Measurements from ENCODE around the gene TAS1R1.

The TAS1R1 gene

DNA sequence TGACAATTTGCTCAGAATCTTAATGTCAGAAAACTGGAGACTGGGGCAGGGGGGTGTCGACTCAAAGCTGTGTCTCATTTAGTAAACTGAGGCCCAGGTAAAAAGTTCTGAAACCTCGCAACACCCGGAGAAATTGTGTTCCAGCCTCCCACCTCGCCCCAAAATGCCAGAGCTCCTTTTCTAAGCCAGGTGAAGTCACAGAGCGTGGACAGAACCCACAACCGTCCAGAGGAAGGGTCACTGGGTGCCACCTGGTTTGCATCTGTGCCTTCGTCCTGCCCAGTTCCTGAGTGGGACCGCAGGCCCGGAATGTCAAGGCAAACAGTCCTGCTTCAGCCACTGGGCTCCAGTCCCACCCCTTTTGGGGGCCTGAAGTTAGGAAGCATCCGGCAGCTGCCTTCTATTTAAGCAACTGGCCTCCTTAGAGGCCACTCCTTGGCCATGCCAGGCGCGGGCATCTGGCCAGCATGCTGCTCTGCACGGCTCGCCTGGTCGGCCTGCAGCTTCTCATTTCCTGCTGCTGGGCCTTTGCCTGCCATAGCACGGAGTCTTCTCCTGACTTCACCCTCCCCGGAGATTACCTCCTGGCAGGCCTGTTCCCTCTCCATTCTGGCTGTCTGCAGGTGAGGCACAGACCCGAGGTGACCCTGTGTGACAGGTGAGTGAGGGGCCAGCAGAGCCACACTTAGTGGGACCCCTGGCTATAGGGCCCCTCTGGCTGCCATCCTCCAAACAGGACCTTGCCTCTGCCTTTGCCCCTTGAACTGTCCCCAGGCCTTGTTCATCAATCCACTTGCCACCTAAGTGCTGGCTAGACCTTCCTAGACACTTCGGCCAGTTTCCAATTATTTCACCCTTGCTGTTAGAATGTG lies at the start of gene TAS1R1:
TSS of gene TAS1R1 (plus strand) at position 401 of the 872 bp plus-strand sequence. CDS start at position 468, 67 bp downstream.
- H3K36me3 ChIP-seq (ENCODE audit: control insufficient read depth in 2 of 2, insufficient read depth in 2 of 2, low read length in 2 of 2), result no peaks in the 10 kb centered on the region
- peak within 1 kb of the TSS; percentile 94 to 97 for H3K9ac ChIP-seq (ENCODE audit: low read length in 2 of 2)
- H3K4me3 ChIP-seq (ENCODE audit: low read length in 2 of 2), result peak within 1 kb of the TSS; percentile 84 to 91
- H3K27me3 ChIP-seq (ENCODE audit: control insufficient read depth in 1 of 2, insufficient read depth in 2 of 2, low read length in 2 of 2), result no peaks in the 10 kb centered on the region
- peak within 1 kb of the TSS; percentile 73 for H3K27ac ChIP-seq (ENCODE audit: low read length)
- H3K9me3 ChIP-seq (ENCODE audit: control insufficient read depth in 2 of 2, low read length in 2 of 2), result no peaks in the 10 kb centered on the region
- H3K4me1 ChIP-seq (ENCODE audit: control insufficient read depth, insufficient read depth, low read length), result peaks cover 19% of the 10 kb centered on the region

DNA sequence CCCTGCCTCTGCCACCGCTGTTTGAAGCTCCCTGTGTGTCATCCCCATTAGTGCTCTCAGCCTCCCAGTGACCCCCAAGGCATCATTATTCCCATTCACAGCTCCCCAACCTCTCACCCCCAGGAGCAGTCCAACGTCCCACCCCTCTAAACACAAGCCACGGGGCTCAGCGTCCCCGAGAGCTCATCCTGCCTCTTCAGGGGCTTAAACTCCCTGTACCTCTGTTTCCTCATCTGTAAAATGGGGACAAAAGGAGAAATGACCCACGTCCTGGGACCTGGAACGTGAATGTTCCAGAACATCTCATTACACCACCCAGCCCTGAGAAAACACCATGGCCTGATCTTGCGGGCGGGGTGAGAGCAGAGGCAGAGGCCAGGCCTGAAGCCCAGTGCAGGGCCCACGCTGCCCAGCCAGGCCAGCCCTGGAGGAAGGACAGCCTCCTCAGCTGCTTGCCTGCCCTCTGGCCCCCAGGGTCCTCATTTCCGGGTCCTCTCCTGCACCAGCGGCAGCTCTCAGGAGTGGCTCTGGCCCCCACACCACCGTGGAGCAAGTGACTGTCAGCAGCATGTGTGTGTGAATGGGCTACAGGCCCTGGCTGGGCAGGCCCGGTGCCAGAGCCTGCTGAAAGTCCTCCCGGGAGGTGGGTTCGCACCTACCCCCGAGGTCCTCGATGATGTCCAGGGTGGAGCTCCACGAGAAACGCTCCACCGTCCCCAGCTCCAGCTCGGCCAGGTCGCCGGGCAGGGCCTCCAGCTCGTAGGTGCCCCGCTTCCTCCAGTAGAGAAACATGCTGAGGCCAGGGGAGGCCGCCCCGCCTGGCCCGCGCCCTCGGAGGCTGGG lies 49.5 kb upstream of the TAS1R1 start:
- Histone ChIP-seq H3K27ac (ENCODE audit: low read length) (no peak overlapping the region), H3K4me1 (ENCODE audit: control insufficient read depth, insufficient read depth, low read length) (peaks cover 9% of the 10 kb centered on the region), H3K36me3 (ENCODE audit: control insufficient read depth in 2 of 2, insufficient read depth in 2 of 2, low read length in 2 of 2) (no peaks in the 10 kb centered on the region), H3K27me3 (ENCODE audit: control insufficient read depth in 1 of 2, insufficient read depth in 2 of 2, low read length in 2 of 2) (peaks cover 0 to 5% of the 10 kb centered on the region in 2 donors), H3K4me3 (ENCODE audit: low read length in 2 of 2) (no peak overlapping the region), H3K9ac (ENCODE audit: low read length in 2 of 2) (no peak overlapping the region), H3K9me3 (ENCODE audit: control insufficient read depth in 2 of 2, low read length in 2 of 2) (no peaks in the 10 kb centered on the region)

DNA sequence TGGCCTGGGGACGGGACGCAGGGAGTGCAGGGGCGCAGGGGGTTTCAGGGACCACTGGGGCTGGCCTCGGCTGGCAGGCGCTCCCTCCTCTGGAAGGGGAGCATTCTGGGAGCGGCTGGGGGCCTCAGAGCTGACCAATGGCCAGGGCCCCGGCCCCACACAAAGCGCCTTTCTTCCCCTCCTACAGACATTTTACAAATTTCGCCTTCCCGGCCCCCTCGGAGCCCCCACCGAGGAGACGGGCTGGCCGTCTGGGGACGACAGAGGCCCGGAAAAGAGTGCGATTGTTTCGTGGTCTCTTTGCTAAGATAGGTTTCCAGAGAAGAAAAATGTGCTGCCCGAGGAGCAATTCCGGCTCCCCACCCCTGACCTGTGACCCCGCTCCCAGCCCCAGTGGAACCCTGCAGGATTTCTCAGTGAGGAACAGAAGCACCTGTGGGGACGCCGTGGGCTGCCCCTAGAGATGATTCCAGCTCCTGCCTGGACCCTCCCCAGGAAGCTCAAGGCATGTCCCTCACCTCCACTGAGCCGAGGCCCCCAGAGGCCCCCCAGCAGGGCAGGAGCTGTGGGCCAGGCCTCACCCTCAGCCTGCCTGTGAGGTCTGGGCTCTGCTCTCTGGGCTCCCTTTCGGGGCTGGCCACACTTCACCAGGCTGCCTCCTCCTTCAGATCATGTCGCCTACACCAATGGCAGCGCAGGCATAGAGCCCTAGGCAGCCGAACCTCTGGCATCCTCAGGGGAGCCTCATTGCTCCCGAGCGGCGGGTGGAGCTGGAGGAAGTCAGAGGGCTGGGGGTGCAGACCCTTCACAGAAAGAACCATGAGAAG lies 48.7 kb upstream of the TAS1R1 start:
- Histone ChIP-seq H3K27me3 (ENCODE audit: control insufficient read depth in 1 of 2, insufficient read depth in 2 of 2, low read length in 2 of 2) (peaks cover 0 to 5% of the 10 kb centered on the region in 2 donors), H3K9me3 (ENCODE audit: control insufficient read depth in 2 of 2, low read length in 2 of 2) (no peaks in the 10 kb centered on the region), H3K27ac (ENCODE audit: low read length) (no peak overlapping the region), H3K9ac (ENCODE audit: low read length in 2 of 2) (no peak overlapping the region), H3K4me1 (ENCODE audit: control insufficient read depth, insufficient read depth, low read length) (peaks cover 4% of the 10 kb centered on the region), H3K36me3 (ENCODE audit: control insufficient read depth in 2 of 2, insufficient read depth in 2 of 2, low read length in 2 of 2) (no peaks in the 10 kb centered on the region), H3K4me3 (ENCODE audit: low read length in 2 of 2) (no peak overlapping the region)

DNA sequence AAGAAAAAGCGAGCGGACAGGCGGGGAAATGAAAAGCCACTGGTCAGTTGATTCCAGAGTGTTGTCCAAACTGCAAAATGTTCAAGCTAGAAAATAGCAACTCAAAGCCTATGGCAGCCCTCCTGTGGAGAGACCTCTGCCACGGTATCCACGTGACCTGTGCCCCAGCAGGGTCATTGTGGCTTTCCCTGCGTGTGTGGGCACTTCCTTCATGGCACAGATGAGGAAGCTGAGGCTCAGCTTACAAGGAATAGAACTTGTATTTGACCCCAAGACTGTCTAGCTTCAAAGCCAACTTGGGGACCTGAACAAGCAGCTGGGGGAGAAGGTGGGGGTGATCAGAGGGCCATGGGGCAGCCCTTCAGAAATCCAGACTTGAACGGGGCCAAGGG lies 48.1 kb upstream of the TAS1R1 start:
- no peaks in the 10 kb centered on the region for H3K36me3 ChIP-seq (ENCODE audit: control insufficient read depth in 2 of 2, insufficient read depth in 2 of 2, low read length in 2 of 2)
- H3K9ac ChIP-seq (ENCODE audit: low read length in 2 of 2), result no peak overlapping the region
- H3K4me1 ChIP-seq (ENCODE audit: control insufficient read depth, insufficient read depth, low read length), result peaks cover 4% of the 10 kb centered on the region
- H3K9me3 ChIP-seq (ENCODE audit: control insufficient read depth in 2 of 2, low read length in 2 of 2), result no peaks in the 10 kb centered on the region
- H3K4me3 ChIP-seq (ENCODE audit: low read length in 2 of 2), result no peak overlapping the region
- no peak overlapping the region for H3K27ac ChIP-seq (ENCODE audit: low read length)
- peaks cover 0 to 5% of the 10 kb centered on the region in 2 donors for H3K27me3 ChIP-seq (ENCODE audit: control insufficient read depth in 1 of 2, insufficient read depth in 2 of 2, low read length in 2 of 2)

DNA sequence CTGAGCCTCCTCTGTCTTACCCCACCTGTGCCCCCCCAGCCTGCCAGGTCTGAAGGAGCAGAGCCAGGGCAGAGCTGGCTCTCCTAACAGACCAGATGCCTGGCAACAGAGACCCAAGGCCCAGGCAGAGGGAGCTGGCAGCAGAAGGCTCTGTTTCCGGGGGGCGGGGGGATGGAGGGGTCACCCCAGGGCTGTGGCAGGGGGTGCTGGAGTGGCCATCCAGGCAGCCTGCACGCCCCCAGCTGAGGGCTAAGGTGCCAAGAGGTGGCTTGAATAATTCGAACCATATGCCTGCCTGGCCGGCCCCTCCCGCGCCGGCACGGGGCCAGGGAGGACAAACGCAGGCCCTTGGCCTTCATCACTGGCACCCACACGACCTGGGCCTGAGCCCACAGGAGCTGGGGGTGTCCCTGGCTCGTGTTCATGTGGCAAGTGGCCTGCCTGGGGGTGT lies 47.6 kb upstream of the TAS1R1 start:
- H3K4me1 ChIP-seq (ENCODE audit: control insufficient read depth, insufficient read depth, low read length), result peaks cover 3% of the 10 kb centered on the region
- peaks cover 0 to 2% of the 10 kb centered on the region in 2 donors for H3K27me3 ChIP-seq (ENCODE audit: control insufficient read depth in 1 of 2, insufficient read depth in 2 of 2, low read length in 2 of 2)
- H3K36me3 ChIP-seq (ENCODE audit: control insufficient read depth in 2 of 2, insufficient read depth in 2 of 2, low read length in 2 of 2), result no peaks in the 10 kb centered on the region
- no peaks in the 10 kb centered on the region for H3K9me3 ChIP-seq (ENCODE audit: control insufficient read depth in 2 of 2, low read length in 2 of 2)
- H3K4me3 ChIP-seq (ENCODE audit: low read length in 2 of 2), result no peak overlapping the region
- H3K27ac ChIP-seq (ENCODE audit: low read length), result no peak overlapping the region
- H3K9ac ChIP-seq (ENCODE audit: low read length in 2 of 2), result no peak overlapping the region

DNA sequence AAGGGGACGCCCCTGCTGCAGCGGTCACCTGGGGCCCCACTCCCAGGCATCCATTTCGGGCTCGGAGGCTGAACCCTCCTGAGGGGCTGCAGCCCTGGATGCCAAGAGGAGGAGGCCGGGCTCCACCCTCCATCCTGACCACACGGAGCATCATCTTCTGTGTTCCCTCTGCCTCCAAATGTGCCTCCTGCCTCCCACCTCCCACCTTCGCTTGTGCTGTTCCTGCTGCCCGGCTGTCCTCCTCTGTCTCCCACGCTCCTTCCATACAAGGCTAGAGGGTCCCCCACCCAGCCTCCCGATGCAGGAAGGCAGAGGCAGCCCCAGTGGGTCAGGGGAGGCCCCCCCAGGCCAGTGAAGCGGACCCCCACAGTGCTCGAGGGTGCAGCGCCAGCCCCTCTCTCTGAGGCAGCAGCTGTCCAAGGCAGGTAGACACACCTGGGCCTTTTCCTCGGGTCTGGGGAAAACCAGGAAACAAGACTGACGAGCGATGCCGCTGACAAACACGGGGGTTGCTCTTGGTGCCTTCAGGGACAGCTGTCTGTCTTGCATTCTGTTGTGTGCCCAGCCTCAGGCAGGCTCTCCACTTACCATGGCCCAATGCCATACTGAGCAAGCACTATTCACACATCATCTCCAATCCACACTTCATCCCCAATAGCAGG lies 46.8 kb upstream of the TAS1R1 start:
- Histone ChIP-seq H3K36me3 (ENCODE audit: control insufficient read depth in 2 of 2, insufficient read depth in 2 of 2, low read length in 2 of 2) (no peaks in the 10 kb centered on the region), H3K27ac (ENCODE audit: low read length) (no peak overlapping the region), H3K9ac (ENCODE audit: low read length in 2 of 2) (no peak overlapping the region), H3K27me3 (ENCODE audit: control insufficient read depth in 1 of 2, insufficient read depth in 2 of 2, low read length in 2 of 2) (peaks cover 0 to 2% of the 10 kb centered on the region in 2 donors), H3K4me1 (ENCODE audit: control insufficient read depth, insufficient read depth, low read length) (no peaks in the 10 kb centered on the region), H3K4me3 (ENCODE audit: low read length in 2 of 2) (no peak overlapping the region), H3K9me3 (ENCODE audit: control insufficient read depth in 2 of 2, low read length in 2 of 2) (no peaks in the 10 kb centered on the region)

DNA sequence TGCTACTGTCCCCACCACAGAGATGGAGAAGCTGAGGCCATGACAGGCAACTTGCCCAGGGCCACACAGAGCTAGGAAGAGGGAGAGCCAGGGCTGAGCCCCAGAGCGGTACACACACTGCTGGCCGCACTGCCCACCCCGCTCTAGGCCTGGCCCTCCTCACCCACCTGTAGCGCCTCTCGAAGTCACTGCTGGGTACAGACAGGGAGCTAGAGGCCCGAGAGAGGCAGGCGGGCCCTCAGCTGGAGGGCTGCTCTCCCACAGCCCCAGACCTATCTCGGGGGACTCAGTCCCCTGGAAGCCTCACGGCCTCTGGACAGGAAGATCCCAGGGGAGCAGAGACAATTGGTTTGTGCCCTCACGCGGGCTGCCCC lies 46.3 kb upstream of the TAS1R1 start:
- Histone ChIP-seq H3K27ac (ENCODE audit: low read length) (no peak overlapping the region), H3K9me3 (ENCODE audit: control insufficient read depth in 2 of 2, low read length in 2 of 2) (no peaks in the 10 kb centered on the region), H3K9ac (ENCODE audit: low read length in 2 of 2) (no peak overlapping the region), H3K36me3 (ENCODE audit: control insufficient read depth in 2 of 2, insufficient read depth in 2 of 2, low read length in 2 of 2) (no peaks in the 10 kb centered on the region), H3K4me1 (ENCODE audit: control insufficient read depth, insufficient read depth, low read length) (no peaks in the 10 kb centered on the region), H3K27me3 (ENCODE audit: control insufficient read depth in 1 of 2, insufficient read depth in 2 of 2, low read length in 2 of 2) (peaks cover 0 to 2% of the 10 kb centered on the region in 2 donors), H3K4me3 (ENCODE audit: low read length in 2 of 2) (no peak overlapping the region)

DNA sequence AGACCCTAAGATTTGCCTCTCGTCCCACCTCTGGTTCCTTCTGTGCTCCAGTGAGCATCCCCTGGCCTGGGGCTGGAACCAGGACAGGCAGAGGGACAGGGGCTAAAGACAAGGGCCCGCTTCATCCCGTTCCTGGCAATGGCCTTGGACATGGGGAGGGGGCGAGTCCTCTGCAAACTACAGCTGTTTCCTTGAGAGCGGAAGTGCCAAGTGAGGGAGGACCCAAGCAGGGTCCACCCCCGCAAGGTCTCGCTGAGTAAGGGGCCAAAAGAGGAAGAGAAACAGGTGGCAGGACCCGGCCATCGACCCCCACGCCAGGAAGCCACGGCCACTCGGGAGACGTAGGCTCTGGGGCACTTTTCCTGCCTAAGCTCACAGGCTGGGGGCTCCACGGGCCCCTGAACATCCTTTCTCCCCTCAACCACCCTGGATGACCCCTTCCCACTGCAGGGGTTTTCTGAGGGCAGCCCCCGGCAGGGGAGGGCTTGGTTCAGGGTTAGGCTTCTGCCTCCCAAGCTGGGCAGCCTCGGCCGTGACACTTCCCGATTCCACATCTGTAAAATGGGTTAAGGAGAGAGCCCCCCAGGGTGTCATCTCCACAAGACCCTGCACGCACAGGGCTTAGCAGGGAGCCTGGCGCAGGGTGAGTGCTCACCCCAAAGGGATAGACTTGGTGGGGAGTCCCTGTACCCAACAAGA lies 45.7 kb upstream of the TAS1R1 start:
- Histone ChIP-seq H3K4me1 (ENCODE audit: control insufficient read depth, insufficient read depth, low read length) (no peaks in the 10 kb centered on the region), H3K9me3 (ENCODE audit: control insufficient read depth in 2 of 2, low read length in 2 of 2) (no peaks in the 10 kb centered on the region), H3K36me3 (ENCODE audit: control insufficient read depth in 2 of 2, insufficient read depth in 2 of 2, low read length in 2 of 2) (no peaks in the 10 kb centered on the region), H3K9ac (ENCODE audit: low read length in 2 of 2) (no peak overlapping the region), H3K27me3 (ENCODE audit: control insufficient read depth in 1 of 2, insufficient read depth in 2 of 2, low read length in 2 of 2) (peaks cover 0 to 2% of the 10 kb centered on the region in 2 donors), H3K27ac (ENCODE audit: low read length) (no peak overlapping the region), H3K4me3 (ENCODE audit: low read length in 2 of 2) (no peak overlapping the region)

DNA sequence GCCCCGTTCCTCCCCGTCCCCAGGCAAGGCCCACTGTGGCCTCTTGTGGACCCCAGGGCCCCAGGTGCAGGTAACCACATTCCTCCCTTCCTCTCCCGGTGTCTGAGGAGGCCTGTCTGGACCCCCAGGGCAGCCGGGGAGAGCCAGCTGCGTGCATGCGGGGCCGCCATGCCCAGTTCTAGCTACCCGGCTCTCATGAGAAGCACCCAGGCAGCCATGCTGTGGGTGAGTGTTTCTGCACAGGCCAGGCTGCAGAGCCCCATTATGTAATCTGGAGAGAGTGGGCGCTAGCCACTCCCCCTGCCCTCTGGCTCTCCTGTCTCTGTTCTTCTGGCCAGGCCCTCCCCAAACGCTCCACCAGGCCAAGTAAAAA lies 45.2 kb upstream of the TAS1R1 start:
- H3K9ac ChIP-seq (ENCODE audit: low read length in 2 of 2), result no peak overlapping the region
- H3K36me3 ChIP-seq (ENCODE audit: control insufficient read depth in 2 of 2, insufficient read depth in 2 of 2, low read length in 2 of 2), result no peaks in the 10 kb centered on the region
- H3K4me3 ChIP-seq (ENCODE audit: low read length in 2 of 2), result no peak overlapping the region
- peaks cover 0 to 2% of the 10 kb centered on the region in 2 donors for H3K27me3 ChIP-seq (ENCODE audit: control insufficient read depth in 1 of 2, insufficient read depth in 2 of 2, low read length in 2 of 2)
- H3K9me3 ChIP-seq (ENCODE audit: control insufficient read depth in 2 of 2, low read length in 2 of 2), result no peaks in the 10 kb centered on the region
- H3K4me1 ChIP-seq (ENCODE audit: control insufficient read depth, insufficient read depth, low read length), result no peaks in the 10 kb centered on the region
- no peak overlapping the region for H3K27ac ChIP-seq (ENCODE audit: low read length)

Measured in stomach smooth muscle (tissue), 2 donors.